Mesendoderm (in vitro differentiated cells): ENCODE data around the gene SMCO3.

ENCODE experiments used
- DNase-seq: peaks from one replicate; pipeline ENCODE4 v3.0.0; 2013
- H2AK5ac ChIP-seq: 2 replicates; pipeline ENCODE4 v1.6.1; 2013; ENCODE audit warnings: low read length, inconsistent platforms
- H2BK120ac ChIP-seq: 2 replicates; pipeline ENCODE4 v1.6.1; 2013; ENCODE audit warnings: low read depth, mild to moderate bottlenecking, low read length, moderate library complexity, mixed read lengths
- H2BK15ac ChIP-seq: replicated peaks from 2 replicates; pipeline ENCODE4 v1.6.1; 2013; ENCODE audit warnings: low read depth, mild to moderate bottlenecking, moderate library complexity
- H2BK5ac ChIP-seq: 2 replicates; pipeline ENCODE4 v1.6.1; 2013; ENCODE audit warnings: low read length, inconsistent platforms
- H3K18ac ChIP-seq: 2 replicates; pipeline ENCODE4 v1.6.1; 2013; ENCODE audit warnings: mild to moderate bottlenecking, low read length, mixed read lengths
- H3K23ac ChIP-seq: one replicate; pipeline ENCODE4 v1.6.1; 2013; ENCODE audit warnings: low read length
- H3K27ac ChIP-seq: 2 replicates; pipeline ENCODE4 v1.5.1; 2013; ENCODE audit warnings: low read depth, mild to moderate bottlenecking, inconsistent platforms, low read length, moderate library complexity
- H3K27me3 ChIP-seq: 2 replicates; pipeline ENCODE4 v1.6.1; 2013; ENCODE audit warnings: low read length, control low read depth, mild to moderate bottlenecking, inconsistent platforms; ENCODE audit not compliant: insufficient read depth, poor library complexity
- H3K36me3 ChIP-seq: 2 replicates; pipeline ENCODE4 v1.6.1; 2013; ENCODE audit warnings: low read length, inconsistent platforms; ENCODE audit not compliant: control insufficient read depth, insufficient read depth
- H3K4ac ChIP-seq: one replicate; pipeline ENCODE4 v1.6.1; 2013; ENCODE audit warnings: low read depth, mild to moderate bottlenecking, low read length, moderate library complexity
- H3K4me1 ChIP-seq: 2 replicates; pipeline ENCODE4 v1.6.1; 2013; ENCODE audit warnings: low read depth, low read length, inconsistent platforms; ENCODE audit not compliant: control insufficient read depth
- H3K4me2 ChIP-seq: 2 replicates; pipeline ENCODE4 v1.6.1; 2013; ENCODE audit warnings: low read length
- H3K4me3 ChIP-seq: 2 replicates; pipeline ENCODE4 v1.5.1; 2013; ENCODE audit warnings: mild to moderate bottlenecking, low read length
- H3K56ac ChIP-seq: one replicate; pipeline ENCODE4 v1.6.1; 2013; ENCODE audit warnings: low read length
- H3K79me1 ChIP-seq: 2 replicates; pipeline ENCODE4 v1.6.1; 2013; ENCODE audit warnings: low read length, inconsistent platforms
- H3K79me2 ChIP-seq: 2 replicates; pipeline ENCODE4 v1.6.1; 2013; ENCODE audit warnings: mild to moderate bottlenecking, low read length; ENCODE audit not compliant: control insufficient read depth, insufficient read depth
- H3K9ac ChIP-seq: 2 replicates; pipeline ENCODE4 v1.6.1; 2013; ENCODE audit warnings: low read length, inconsistent platforms
- H4K5ac ChIP-seq: one replicate; pipeline ENCODE4 v1.6.1; 2013; ENCODE audit warnings: low read length
- H4K8ac ChIP-seq: one replicate; pipeline ENCODE4 v1.6.1; 2013; ENCODE audit warnings: low read depth, mild to moderate bottlenecking, control low read depth, low read length, moderate library complexity
- WGBS: extraction: QIAGEN DNeasy Blood & Tissue Kit; methylation state at CpG from one replicate; pipeline ENCODE4 v1.1.7; 2013; ENCODE audit warnings: low lambda C conversion rate, missing lambda C conversion rate; ENCODE audit not compliant: insufficient coverage; ENCODE audit errors: extremely low coverage; 5-methylcytosine and 5-hydroxymethylcytosine counted together

The SMCO3 gene

DNA sequence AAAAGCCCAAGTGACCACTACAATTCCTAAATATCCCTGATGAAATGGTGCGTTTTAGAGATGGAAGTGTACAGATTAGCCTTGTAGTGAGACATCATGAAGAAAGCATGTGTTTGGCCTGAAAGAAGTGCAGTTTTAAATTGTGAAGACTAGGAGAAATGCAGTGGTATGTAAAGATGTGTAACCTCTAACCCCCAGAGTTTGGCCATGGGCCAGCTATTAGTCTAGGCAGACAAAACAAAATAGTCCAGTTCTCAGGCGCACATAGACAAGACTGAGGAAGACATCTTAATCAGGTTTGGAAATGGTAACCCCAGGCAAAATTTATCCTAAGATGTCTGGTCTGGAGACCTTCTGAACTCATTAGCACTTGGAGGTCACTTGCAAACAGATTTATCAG lies 34.1 kb downstream of the SMCO3 start:
- Histone ChIP-seq H3K23ac (no peak overlapping the region), H3K18ac (no peak overlapping the region), H3K9ac (no peak overlapping the region), H3K4me3 (no peak overlapping the region), H3K4me1 (no peaks in the 10 kb centered on the region), H3K4me2 (no peak overlapping the region), H2AK5ac (no peak overlapping the region), H3K79me2 (no peaks in the 10 kb centered on the region), H3K56ac (no peak overlapping the region), H3K27ac (no peak overlapping the region), H3K27me3 (no peaks in the 10 kb centered on the region), H3K36me3 (no peaks in the 10 kb centered on the region), H3K4ac (no peak overlapping the region), H4K5ac (no peak overlapping the region), H2BK120ac (no peak overlapping the region), H3K79me1 (no peaks in the 10 kb centered on the region), H4K8ac (no peak overlapping the region), H2BK15ac (no peak overlapping the region), H2BK5ac (no peak overlapping the region)
- DNase-seq = no peak
- WGBS = no CpG with 5 or more reads among the region's 2 CpGs

DNA sequence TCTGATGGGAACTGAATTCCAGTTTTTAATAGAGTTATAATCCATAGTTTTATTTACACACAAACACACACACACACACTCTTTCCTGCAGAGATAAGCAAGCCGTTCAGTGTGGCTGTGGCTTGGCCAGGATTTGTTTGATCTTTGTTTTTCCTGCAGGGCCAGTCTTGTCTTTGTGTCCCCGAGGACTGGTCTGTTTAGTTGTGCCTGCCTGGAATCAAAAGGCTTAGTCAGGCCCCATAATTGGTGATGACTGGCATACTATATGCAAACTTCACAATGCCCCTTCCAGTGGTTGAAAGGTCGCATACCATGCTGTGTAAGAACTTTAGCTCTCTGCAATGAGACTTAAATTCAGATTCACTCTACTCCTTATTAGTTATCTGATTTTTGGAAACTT lies 36.7 kb downstream of the SMCO3 start:
- H2BK15ac ChIP-seq = no peak overlapping the region
- no peak overlapping the region for H3K18ac ChIP-seq
- no peak overlapping the region for H4K5ac ChIP-seq
- H3K27ac ChIP-seq = no peak overlapping the region
- no peaks in the 10 kb centered on the region for H3K4me1 ChIP-seq
- no peak overlapping the region for H3K4me2 ChIP-seq
- no peak overlapping the region for H3K4me3 ChIP-seq
- H3K79me2 ChIP-seq = no peaks in the 10 kb centered on the region
- H4K8ac ChIP-seq = no peak overlapping the region
- H2BK120ac ChIP-seq = no peak overlapping the region
- H3K56ac ChIP-seq = no peak overlapping the region
- no peaks in the 10 kb centered on the region for H3K79me1 ChIP-seq
- no peak overlapping the region for H3K23ac ChIP-seq
- no peaks in the 10 kb centered on the region for H3K36me3 ChIP-seq
- DNase-seq = peak; percentile 23
- H3K27me3 ChIP-seq = no peaks in the 10 kb centered on the region
- H3K9ac ChIP-seq = no peak overlapping the region
- no peak overlapping the region for H2BK5ac ChIP-seq
- no peak overlapping the region for H3K4ac ChIP-seq
- H2AK5ac ChIP-seq = no peak overlapping the region
- WGBS = no CpG with 5 or more reads among the region's 3 CpGs

DNA sequence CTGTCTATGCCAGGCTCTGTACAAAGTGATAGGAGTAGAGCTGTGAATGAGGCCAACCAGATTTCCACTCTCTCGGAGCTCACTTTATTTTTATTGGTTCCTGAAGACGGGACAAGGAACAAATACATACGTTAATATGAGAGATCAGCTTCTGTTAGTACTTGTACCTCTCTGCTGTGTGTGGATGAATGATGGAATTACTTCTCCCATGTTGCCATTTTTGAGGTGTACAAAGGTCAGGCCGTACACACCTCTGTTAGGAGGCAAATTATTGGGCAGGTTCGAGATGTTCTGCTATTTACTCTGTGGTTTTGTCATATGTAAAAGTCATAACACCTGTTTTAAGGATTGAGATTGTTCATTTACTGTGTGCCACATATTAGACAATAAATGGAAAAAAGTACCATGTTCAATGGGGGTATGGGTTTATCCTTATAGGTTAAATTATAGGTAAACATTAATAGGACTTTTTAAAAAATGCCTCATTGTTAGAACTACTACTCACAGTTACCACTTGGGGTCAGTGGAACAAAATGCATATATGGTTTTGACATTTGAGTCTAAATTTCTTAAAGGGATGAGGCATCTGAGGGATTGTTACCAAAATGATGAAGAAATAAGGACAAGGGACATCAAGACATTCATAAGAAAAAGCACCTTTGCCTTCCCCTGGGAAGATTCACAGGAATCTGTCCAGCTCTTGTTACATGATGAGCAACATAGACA lies 37.6 kb downstream of the SMCO3 start:
- no peak overlapping the region for H2AK5ac ChIP-seq
- no peaks in the 10 kb centered on the region for H3K79me1 ChIP-seq
- no peaks in the 10 kb centered on the region for H3K27me3 ChIP-seq
- H3K4me3 ChIP-seq = no peak overlapping the region
- H3K36me3 ChIP-seq = no peaks in the 10 kb centered on the region
- H3K18ac ChIP-seq = no peak overlapping the region
- H3K56ac ChIP-seq = peak overlapping the region; percentile 20
- H3K79me2 ChIP-seq = no peaks in the 10 kb centered on the region
- no peak overlapping the region for H2BK15ac ChIP-seq
- no peak overlapping the region for H3K9ac ChIP-seq
- WGBS = no CpG with 5 or more reads among the region's 5 CpGs
- H3K4me2 ChIP-seq = no peak overlapping the region
- no peak overlapping the region for H3K23ac ChIP-seq
- no peak overlapping the region for H3K27ac ChIP-seq
- DNase-seq = no peak
- no peak overlapping the region for H3K4ac ChIP-seq
- no peak overlapping the region for H4K5ac ChIP-seq
- no peak overlapping the region for H4K8ac ChIP-seq
- H3K4me1 ChIP-seq = no peaks in the 10 kb centered on the region
- H2BK5ac ChIP-seq = no peak overlapping the region
- H2BK120ac ChIP-seq = no peak overlapping the region

DNA sequence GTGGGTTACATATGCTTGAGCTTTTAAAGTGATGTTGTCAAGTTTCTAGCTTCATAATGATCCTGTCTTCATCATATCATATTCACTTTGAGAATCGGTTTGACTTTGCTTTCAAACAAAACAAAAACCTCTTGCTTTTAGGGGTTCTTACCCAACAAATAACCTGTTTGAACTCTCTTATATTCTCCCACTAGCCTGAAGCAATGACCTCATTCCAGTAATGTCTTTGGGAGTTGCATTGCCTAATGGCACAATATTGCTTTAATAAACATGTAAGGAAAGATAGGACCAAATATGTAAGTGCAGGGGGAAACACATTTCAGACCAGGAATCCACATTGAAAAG lies 38.4 kb downstream of the SMCO3 start:
- Histone ChIP-seq H4K8ac (no peak overlapping the region), H3K4me1 (no peaks in the 10 kb centered on the region), H3K27me3 (no peaks in the 10 kb centered on the region), H3K79me2 (no peaks in the 10 kb centered on the region), H3K79me1 (no peaks in the 10 kb centered on the region), H3K56ac (no peak overlapping the region), H3K4ac (no peak overlapping the region), H3K18ac (no peak overlapping the region), H3K4me3 (peak overlapping the region; percentile 78), H3K9ac (peak overlapping the region; percentile 83), H2BK5ac (no peak overlapping the region), H2BK15ac (no peak overlapping the region), H3K23ac (no peak overlapping the region), H3K27ac (no peak overlapping the region), H4K5ac (no peak overlapping the region), H2BK120ac (no peak overlapping the region), H3K36me3 (no peaks in the 10 kb centered on the region), H3K4me2 (peak overlapping the region; percentile 71), H2AK5ac (no peak overlapping the region)
- no peak for DNase-seq
- WGBS = no CpG with 5 or more reads among the region's 1 CpG

DNA sequence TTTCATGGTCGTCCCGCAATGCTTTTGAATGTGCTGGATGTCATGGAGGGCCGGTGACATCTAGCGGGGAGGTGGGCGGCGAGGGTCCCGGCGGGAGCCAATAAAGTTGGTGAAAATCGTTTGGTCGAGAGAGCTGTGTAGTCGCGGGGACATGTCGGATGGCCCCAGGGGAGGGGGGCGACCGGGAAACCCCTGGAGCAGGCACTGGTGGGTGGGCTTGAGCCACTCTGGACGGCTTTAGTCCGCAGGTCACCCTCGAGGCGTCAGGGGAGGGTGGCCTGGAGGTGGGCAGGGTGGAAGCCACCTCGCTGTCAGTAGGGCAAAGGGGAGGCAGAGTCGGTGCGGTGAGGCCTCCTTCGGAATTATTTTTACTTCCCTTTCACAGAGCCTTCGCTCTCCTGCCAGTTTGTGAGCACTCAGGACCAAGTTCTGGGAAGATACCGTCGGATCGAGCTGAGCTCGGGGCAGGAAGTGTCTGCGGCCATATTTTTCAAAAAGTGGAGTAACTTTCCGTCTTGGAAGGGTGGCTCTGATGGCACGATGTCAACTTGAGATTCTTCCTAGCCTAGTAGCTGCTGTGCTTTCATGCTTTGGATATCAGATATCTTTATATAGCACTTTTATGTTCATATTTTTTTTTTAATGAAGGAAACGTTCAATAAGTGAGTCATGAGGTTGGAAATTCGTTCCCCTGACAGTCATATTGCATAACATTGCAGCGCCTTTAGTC lies 38.9 kb downstream of the SMCO3 start:
- Histone ChIP-seq H4K5ac (no peak overlapping the region), H3K56ac (peak overlapping the region; percentile 92), H3K79me1 (no peaks in the 10 kb centered on the region), H3K27me3 (no peaks in the 10 kb centered on the region), H3K9ac (peak overlapping the region; percentile 83), H3K18ac (no peak overlapping the region), H3K4me1 (no peaks in the 10 kb centered on the region), H2AK5ac (no peak overlapping the region), H2BK120ac (no peak overlapping the region), H3K4me3 (peak overlapping the region; percentile 78), H2BK15ac (no peak overlapping the region), H4K8ac (no peak overlapping the region), H2BK5ac (no peak overlapping the region), H3K27ac (no peak overlapping the region), H3K4me2 (peak overlapping the region; percentile 71), H3K4ac (no peak overlapping the region), H3K79me2 (no peaks in the 10 kb centered on the region), H3K36me3 (no peaks in the 10 kb centered on the region), H3K23ac (no peak overlapping the region)
- no CpG with 5 or more reads among the region's 34 CpGs for WGBS
- DNase-seq = peak; percentile 42
